SH-SY5Y (cell line): ENCODE data around the gene FUCA2.

Experiments used
- GATA2 ChIP-seq: IDR thresholded peaks from 2 replicates; pipeline ENCODE4 v1.6.1; 2011; ENCODE audit warnings: mild to moderate bottlenecking, low read depth, low read length
- GATA3 ChIP-seq: IDR thresholded peaks from 2 replicates; pipeline ENCODE4 v1.6.1; 2011; ENCODE audit warnings: low read depth, mild to moderate bottlenecking, low read length, moderate library complexity

DNA sequence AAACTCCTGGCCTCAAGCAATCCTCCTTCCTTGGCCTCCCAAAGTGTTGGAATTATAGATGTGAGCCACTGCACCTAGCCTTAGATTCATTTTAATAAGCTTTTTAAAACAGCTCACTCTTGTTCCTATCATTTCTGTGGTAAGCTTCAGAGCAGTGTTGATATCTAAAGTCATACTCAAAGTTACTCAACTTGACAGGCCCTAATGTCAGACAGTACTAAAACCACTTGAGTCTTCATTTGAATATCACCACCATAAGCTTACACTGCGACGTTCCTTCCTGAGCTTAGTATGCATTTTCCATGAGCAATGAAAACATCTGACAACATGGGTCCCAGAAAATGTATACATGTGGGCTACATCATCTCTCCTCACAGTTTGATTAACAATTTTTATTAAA lies 6.0 kb downstream of the FUCA2 start:
- TF ChIP-seq GATA3 (no peak), GATA2 (no peak)
